NCI-H1092 treated with DMSO at 0.1 percent for 48 hours (cell line): ENCODE results near the gene HELZ.
"Not testable (repeated sequence)": the region's sequence is repeated elsewhere in the genome, so short reads cannot be mapped to it uniquely, and the experiment has no call there.

ENCODE experiments used
- DNase-seq: peaks from one replicate; lab custom pipeline; 2025; lab: John Stamatoyannopoulos, UW

The HELZ gene, protein sequence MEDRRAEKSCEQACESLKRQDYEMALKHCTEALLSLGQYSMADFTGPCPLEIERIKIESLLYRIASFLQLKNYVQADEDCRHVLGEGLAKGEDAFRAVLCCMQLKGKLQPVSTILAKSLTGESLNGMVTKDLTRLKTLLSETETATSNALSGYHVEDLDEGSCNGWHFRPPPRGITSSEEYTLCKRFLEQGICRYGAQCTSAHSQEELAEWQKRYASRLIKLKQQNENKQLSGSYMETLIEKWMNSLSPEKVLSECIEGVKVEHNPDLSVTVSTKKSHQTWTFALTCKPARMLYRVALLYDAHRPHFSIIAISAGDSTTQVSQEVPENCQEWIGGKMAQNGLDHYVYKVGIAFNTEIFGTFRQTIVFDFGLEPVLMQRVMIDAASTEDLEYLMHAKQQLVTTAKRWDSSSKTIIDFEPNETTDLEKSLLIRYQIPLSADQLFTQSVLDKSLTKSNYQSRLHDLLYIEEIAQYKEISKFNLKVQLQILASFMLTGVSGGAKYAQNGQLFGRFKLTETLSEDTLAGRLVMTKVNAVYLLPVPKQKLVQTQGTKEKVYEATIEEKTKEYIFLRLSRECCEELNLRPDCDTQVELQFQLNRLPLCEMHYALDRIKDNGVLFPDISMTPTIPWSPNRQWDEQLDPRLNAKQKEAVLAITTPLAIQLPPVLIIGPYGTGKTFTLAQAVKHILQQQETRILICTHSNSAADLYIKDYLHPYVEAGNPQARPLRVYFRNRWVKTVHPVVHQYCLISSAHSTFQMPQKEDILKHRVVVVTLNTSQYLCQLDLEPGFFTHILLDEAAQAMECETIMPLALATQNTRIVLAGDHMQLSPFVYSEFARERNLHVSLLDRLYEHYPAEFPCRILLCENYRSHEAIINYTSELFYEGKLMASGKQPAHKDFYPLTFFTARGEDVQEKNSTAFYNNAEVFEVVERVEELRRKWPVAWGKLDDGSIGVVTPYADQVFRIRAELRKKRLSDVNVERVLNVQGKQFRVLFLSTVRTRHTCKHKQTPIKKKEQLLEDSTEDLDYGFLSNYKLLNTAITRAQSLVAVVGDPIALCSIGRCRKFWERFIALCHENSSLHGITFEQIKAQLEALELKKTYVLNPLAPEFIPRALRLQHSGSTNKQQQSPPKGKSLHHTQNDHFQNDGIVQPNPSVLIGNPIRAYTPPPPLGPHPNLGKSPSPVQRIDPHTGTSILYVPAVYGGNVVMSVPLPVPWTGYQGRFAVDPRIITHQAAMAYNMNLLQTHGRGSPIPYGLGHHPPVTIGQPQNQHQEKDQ (N-terminal part only)

DNA sequence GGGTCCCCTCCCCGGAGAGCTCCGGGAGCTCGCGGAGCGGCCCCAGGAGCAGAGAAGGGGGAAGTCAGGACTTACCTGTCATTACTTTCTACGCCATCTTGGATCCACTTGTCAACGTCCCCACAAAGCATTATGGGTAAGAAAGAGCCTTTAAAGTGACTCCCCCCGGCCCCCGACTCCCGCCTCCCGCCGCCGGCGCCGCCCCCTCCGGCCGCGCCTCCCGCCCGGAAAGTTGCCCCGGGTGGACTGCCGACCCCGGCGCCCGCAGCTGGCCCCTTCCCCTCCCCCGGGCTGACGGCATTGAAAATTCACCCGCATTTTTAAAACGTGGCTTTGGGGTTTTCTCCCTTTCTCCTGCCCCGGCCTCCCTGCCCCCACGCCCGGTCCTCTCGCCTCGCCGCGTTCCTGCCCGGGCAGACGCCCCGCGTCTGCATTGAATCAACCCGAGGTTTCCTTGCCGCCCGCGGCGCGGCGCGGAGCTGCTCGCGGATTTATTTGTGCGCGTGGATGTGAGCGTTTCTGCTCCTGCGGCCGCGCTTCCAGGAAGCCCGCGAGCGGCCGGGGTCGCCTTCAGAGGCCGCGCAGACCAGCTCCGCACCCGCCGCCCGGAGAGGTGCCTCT is at the start of gene HELZ:
Gene HELZ, minus strand, starts transcription at position 124 of the 621 bp plus-strand sequence. CDS start 26,392 bp downstream, outside the sequence.
- peak; percentile 85 for DNase-seq

DNA sequence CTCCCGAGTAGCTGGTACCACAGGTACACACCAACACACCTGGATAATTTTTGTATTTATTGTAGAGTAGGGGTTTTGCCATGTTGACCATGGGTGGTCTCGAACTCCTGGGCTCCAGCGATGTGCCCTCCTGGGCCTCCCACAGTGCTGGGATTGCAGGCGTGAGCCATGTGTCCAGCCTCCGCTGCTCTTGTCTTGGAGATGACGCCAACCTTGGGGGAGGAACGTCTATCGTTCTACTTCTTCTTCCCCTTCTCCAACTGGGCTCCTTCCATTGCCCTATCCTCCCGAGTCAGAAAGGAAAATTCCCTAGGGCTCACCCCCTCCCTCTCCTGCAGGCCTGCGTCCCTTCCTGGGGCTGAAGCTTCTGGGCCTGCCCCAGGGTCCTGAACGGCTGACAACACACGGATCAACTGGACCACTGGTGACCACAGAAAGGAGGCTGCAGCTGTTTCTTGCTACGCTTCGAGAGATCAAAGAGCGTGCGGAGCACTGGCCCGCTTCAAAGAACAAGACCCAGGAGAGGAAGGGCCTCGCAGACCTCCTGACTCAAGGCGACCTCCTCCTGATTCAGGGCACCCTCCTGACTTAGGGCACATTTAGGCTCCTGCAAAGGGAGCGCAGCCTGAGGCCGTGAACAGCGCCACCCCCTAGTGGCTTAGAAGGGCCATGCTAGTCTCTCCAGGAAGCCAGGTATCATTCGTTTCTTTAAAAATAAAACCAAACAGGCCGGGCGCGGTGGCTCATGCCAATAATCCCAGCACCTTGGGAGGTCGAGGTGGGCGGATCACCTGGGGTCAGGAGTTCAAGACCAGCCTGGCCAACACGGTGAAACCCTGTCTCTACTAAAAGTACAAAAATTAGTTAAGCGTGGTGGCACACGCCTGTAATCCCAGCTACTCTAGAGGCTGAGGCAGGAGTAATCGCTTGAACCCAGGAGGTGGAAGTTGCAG is 48.5 kb upstream of the HELZ start:
- DNase-seq = peak; percentile 31

DNA sequence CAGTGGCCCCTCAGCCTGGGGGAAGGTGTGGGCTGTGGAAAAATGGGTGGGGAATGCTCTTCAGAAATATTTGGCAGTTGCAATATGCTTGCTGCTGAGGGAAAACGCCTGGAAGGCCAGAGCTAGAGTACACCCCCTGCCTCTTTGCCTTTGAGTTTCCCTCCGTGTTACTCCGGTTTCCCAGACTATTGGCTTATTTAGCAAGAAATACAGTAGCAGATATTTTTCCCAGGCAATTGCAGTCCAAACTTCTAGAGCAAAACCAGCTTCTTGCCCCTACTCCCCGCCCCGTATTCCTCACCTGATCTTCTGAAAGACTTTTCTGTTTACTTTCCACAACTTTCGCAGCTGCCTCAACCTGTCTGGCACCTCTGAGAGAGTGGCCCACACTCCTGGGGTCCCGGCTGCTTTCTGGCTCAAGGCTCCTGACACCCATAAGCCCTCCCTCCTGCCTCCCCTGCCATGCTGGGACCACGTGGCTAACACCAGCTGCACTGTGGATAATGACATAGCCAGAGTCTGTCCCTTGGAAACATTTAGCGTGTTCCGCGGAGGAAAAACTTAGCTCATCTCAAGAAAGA is 45.8 kb upstream of the HELZ start:
- no peak for DNase-seq

DNA sequence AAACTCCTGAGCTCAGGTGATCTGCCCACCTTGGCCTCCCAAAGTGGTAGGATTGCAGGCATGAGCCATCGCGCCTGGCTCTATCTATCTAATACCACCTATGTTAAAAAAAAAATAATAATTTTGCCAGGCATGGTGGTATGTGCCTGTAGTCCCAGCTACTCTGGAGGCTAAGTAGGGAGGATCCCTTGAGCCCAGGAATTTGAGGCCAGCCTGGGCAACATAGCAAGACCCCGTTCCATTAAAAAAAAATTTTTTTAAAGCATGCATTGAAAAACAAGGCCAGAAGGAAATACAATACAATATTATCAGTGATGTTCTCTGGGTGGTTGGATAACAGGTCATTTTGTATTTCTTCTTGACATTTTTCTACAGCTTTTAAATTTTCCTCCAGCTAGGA is 45.2 kb upstream of the HELZ start:
- DNase-seq = no peak

DNA sequence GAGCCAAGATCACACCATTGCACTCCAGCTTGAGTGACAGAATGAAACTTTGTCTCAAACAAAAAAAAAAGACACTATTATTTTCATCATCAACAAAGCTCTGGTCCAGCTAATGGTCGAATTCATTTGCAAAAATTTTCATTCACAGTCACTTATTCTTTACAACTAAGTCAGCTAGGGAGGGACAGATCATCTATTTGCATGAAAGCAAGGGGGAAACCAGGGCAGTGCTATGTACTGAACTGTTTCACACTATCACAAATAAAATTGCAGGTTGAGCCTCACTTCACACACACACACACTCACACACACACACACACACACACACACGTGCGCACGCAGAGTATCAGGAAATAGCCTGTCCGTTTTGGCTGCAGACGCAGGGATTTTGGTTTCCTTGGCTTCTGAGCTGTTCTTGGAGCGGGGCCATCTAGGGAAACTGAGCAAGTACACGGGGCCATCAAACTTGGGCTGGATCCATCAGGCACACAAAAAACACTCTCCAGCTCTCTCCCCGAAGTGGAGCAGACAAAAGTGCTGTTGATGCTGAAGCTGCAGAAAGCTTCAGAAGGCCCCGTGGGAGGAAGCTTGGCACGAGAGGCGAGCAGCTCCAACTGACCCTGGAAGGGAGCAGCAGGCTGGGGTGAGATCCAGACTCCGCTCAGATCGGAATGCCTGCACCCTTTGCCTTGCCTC is 44.3 kb upstream of the HELZ start:
- DNase-seq = peak; percentile 80

DNA sequence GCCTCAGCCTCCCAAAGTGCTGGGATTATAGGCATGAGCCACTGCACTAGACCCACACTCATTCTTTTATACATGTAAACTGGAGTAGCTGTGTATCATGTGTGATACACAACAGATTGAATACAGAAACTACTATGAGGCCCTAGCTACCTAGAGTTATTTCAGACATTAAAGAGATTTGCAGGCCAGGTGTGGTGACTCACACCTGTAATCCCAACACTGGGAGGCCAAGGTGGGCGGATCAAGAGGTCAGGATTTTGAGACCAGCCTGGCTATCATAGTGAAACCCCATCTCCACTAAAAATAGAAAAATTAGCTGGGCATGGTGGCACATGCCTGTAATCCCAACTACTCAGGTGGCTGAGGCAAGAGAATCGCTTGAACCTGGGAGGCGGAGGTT is 41.8 kb upstream of the HELZ start:
- not testable (repeated sequence) for DNase-seq

DNA sequence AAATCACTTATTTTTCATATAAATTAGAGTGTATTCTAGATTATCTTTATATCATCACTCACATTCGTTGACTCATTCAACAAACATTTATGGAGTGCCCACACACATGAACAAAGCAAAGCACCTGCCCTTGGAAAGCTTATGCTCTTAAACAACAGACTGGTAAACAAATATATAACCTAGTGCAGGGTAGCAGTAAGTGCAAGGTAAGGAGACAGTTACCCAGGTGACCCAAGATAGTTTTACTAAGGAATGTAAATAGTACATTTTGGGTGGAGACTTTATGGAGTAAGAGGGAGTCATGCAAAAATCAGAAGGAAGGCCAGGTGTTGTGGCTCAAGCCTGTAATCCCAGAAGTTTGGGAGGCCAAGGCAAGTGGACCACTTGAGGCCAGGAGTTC is 40.4 kb upstream of the HELZ start:
- no peak for DNase-seq

DNA sequence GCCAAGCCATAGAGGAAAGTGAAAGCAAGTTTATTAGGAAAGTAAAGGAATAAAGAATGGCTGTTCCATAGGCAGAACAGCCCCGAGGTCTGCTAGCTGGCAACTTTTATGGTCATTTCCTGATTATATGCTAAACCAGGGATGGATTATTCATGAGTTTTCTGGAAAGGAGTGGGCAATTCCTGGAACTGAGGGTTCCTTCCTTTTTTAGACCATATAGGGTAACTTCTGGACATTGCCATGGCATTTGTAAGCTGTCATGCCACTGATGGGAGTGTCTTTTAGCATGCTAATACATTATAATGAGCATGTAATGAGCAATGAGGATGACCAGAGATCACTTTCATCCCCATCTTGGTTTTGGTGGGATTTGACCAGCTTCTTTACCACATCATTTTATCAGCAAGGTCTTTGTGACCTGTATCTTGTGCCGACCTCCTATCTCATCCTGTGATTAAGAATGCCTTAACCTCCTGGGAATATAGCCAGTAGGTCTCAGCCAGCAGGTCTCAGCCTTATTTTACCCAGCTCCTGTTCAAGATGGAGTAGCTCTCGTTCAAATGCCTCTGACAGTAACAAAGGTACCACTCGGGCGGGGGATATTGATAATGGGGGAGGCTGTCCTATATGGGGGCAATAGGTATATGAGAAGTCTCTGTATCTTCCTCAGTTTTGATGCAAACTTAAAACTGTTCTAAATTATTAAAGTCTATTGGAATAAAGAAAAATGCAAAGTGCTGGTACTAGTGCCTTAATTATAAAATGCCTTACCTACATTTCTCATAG is 38.9 kb upstream of the HELZ start:
- no peak for DNase-seq

DNA sequence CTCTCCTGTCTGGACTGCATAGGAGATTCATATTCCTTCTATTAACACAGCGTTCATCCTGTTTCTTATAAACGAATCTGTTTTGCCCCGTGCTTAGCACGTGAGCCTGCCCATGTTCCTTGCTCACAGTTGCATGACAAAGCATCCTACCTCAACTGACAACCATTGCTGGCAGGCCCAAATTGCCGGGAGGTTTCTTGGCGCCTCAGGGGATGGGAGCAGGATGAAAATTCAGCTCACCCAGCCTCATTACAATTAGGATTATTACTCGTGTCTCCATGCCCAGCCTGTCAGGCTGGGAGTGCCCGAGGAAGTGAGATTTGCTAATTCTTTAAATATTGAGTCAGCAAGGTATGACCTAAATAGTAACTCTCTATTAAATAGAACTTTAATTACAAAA is 36.7 kb upstream of the HELZ start:
- DNase-seq = no peak

DNA sequence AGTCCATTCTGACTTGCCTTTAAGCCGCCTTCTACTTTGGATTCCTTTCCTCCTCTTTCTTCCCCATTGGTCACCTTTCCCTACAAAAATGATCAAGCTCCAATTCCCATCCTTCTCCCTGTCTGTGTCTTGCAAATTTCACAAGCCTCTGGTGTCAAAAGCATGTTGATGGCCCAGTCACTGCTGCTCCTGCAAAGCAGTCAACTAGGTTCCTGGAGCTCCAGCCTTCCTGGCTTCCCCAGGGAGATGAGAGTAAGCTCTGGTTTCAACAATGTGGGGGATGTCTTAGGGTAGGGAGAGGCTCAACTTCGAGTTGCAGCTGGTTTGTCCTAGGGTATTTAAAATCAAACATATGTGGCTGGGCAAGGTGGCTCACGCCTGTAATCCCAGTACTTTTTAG is 36.1 kb upstream of the HELZ start:
- no peak for DNase-seq

DNA sequence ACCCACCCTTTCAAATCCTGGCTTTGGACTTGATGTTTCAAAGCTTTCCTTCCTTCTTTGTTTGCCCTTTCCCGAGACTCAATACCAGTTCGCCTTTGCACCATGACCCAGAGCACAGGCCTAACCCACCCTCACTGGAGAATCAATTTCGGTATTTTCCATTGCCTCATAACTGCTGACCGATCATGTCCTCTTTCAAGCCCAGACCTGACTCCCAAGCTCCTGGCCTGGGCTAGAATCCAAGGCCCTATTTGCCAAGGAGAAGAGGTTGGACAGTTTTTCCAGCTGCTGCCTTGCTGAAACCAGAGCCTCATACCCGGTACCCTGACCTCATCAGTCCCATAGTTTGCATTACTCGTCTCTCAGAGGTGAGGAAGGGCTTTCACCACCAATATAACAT is 35.3 kb upstream of the HELZ start:
- DNase-seq = peak; percentile 81

DNA sequence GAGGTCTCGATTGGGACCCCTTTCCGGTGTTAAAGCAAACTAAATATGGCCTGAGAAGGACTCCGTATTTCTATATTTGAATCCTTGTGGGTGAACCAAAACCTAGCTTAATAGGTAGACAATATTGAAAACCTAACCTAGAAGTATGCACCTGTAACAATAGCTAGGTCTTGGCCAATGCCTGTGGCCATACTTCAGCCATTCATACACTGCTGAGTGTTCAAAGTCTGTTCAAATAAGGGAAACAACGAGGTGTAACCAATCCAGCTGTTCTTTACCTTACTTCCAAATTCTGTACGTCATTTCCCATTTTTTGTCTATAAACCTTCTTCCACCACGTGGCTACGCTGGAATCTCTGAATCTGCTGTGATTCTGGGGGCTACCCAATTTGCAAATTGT is 34.1 kb upstream of the HELZ start:
- no peak for DNase-seq

DNA sequence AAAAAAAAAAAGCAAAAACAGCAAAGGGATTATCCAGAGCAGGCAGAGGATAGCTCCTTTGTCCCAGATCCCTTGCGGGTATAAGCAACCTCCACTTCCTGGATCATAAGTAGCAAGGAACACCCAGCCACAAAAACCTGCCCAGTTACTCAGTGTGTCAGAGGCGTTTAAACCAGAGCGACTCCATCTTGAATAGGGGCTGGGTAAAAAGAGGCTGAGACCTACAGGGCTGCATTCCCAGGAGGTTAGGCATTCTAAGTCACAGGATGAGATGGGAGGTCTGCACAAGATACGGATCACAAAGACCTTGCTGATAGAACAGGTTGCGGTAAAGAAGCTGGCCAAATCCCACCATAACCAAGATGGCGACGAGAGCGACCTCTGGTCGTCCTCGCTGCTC is 33.4 kb upstream of the HELZ start:
- no peak for DNase-seq

DNA sequence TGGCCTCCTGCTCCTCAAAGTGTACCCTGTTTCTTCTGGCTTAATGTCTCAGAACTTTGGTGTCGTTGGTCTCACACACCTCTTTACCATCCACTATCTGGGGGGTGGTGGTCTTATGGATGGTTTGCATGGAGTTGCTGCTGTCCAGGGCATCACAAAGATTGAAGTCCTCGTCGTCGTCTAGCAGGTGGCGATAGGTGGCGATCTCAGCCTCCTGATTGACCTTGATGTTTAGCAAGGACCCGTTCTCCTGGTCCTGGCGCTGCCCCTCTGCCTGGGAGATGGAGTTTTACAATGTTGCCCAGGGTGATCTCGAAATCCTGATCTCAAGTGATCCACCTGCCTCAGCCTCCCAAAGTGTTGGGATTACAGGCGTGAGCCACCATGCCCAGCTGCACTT is 31.1 kb upstream of the HELZ start:
- DNase-seq = peak; percentile 54

DNA sequence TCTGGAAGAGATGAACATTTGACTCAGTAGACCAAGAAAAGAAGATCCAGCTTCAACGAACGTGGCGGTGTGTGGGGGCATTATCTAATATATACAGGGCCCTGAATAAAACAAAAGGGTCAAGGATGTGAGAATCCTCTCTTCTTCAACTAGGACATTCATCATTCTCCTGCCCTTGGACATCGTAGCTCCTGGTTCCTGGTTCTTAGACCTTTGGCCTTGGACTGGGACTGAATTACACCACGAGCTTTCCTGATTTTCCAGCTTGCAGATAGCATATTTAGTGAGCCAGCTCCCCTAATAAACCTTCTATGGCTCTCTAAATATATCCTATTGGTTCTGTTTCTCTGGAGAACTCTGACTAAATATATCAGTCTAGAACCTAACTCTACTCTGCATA is 29.5 kb upstream of the HELZ start:
- no peak for DNase-seq

DNA sequence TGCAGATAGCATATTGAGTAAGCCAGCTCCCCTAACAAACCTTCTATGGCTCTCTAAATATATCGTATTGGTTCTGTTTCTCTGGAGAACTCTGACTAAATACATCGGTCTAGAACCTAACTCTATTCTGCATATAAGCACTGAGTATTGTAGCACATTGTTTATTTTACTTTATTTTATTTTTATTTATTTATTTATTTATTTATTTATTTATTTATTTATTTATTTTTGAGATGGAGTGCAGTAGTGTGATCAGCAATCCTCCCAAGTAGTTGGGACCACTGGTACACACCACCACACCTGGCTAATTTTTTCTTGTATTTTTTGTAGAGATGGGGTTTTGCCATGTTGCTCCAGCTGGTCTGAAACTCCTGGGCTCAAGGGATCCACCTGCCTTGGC is 28.9 kb upstream of the HELZ start:
- DNase-seq = no peak

DNA sequence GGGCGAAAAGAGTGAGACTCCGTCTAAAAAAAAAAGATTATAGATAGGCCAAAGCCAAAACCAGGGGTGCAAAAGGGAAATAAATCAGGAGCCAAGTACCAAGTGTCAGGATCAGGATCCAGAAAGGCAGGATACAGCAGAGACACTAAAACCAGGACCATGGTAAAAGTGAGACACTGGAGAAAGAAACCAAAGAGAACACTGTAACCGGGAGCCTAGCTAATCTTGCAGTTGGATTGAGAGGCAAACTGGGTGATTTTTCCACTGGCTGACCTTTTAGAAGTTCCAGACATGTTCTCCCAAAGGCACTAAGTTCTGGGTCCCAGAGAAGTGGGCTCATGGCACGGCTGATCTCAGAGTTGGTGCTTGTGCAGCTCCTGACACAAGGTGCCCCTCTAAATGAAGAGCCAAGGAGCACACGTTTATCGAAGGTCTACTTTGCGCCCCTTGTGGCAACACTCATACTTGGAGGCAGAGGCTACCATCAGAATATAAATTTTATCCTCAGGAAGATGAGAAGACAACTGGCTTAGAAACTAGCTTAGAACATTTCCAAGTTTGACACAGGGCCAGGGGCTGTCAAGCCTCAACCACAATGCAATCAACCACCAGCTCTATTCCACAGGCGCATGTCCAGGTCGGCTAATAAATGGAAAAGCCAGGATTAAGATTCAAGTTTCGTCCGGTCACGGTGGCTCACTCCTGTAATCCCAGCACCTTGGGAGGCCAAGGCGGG is 27.5 kb upstream of the HELZ start:
- no peak for DNase-seq

DNA sequence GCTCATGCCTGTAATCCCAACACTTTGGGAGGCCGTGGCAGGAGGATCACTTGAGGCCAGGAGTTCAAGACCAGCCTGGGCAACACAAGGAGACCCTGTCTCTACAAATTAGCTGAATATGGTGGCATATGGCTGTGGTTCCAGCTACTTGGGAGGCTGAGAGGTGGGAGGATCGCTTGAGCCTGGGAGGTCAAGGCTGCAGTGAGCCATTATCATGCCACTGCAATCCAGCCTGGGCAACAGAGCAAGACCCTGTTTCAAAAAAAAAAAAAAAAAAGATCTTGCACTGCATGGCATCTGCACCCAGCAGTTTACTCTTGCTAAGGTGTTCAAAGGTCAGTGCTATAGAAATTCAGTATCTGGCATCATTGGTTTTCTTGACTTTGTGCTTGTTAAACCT is 26.2 kb upstream of the HELZ start:
- not testable (repeated sequence) for DNase-seq
